NCI-H2171 treated with DMSO at 0.1 percent for 48 hours (cell line): ENCODE data around the gene POLA2.

Experiments
- DNase-seq: peaks from one replicate; lab custom pipeline; 2025; lab: John Stamatoyannopoulos, UW

Gene POLA2

DNA sequence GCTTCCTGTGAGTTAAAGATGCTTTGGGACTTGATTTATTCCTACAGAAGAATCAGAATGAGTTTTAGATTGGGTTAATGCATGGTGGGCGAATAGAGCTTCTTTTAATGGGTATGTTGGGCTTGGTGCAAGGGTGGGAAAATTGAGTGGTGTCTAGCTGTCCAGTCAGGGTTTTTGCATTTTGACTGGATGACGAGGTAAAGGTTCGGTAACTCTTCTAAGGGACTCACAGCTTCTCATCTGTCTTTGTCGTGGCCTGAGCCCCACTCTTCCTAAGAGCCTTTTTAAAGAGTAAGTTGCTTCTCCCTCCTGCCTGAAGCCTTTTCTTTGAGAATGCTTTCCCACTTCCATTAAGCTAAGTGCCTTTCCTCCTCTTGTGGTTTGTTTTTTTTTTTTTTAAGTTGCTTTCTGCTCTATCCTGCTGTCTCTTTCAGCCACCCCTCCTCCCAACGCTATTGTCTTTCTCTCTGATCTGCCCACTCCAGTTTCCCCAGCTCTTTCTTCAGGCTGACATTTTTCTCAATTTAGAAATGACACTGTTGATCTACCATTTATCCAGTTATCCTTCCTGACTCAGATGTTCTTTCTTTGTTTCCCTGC, 73.0 kb downstream of the POLA2 start:
- no peak for DNase-seq

DNA sequence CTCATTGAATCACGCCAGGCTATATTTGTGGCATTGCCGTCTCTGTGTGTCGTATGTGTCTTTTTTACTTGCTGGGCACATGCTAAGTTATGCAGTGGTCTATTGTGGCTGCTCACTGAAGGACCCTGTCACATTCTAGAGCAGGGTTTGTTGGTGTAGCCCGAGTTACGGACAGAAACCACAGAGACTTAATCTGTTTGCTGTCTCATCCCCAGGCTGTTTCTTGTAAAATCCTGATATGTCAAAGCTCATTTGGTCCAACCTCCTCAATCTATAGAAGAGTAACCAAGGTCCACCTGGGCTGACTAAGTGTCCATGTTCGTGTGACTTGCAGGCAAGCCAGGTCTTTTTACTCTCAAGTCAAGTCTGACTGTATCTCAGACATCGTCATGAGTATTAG, 76.9 kb downstream of the POLA2 start:
- DNase-seq, result no peak

DNA sequence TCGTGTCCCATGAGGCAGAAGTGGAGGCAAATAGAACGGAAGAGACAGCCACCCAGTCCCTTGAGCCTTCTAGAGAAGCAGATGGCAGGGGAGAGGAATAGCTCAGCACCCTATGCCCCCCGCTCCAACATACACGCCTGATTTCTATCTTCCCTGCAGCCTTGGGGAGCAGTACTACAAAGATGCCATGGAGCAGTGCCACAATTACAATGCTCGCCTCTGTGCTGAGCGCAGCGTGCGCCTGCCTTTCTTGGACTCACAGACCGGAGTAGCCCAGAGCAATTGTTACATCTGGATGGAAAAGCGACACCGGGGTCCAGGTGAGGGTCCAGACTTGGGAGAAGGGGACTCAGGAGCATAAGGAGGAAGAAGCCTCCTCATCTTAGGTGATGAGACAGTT, 78.5 kb downstream of the POLA2 start:
- DNase-seq, result no peak

GRCh38 chr11:65341856-65342255, 80.1 kb downstream of the POLA2 start:
- no peak for DNase-seq
